ENCODE data around the gene BAIAP2L2. TPM values are rescaled to one million over a fixed set of nuclear protein-coding genes. Genes with fewer than 3 reads are reported as not detected.

Gene BAIAP2L2
- total RNA-seq, 2 donors from 2014 or later: 2.5 TPM; not detected in 1

GRCh38 chr22:38051900-38052862 is 58.3 kb downstream of the BAIAP2L2 start:
- no peaks in the 10 kb centered on the region for H3K36me3 ChIP-seq
- ATAC-seq (ENCODE audit: insufficient number of reproducible peaks, low FRiP score, low read depth): peak; percentile 23
- H3K4me3 ChIP-seq: no peak overlapping the region
- no peaks in the 10 kb centered on the region for H3K27me3 ChIP-seq (replicated peaks; ENCODE audit: insufficient read depth)
- H3K4me1 ChIP-seq (ENCODE audit: control insufficient read depth in 1 of 2, low read depth in 2 of 2): peaks cover 5 to 8% of the 10 kb centered on the region in 2 donors
- H3K9me3 ChIP-seq: no peaks in the 10 kb centered on the region
- TF ChIP-seq, protein P1, sequence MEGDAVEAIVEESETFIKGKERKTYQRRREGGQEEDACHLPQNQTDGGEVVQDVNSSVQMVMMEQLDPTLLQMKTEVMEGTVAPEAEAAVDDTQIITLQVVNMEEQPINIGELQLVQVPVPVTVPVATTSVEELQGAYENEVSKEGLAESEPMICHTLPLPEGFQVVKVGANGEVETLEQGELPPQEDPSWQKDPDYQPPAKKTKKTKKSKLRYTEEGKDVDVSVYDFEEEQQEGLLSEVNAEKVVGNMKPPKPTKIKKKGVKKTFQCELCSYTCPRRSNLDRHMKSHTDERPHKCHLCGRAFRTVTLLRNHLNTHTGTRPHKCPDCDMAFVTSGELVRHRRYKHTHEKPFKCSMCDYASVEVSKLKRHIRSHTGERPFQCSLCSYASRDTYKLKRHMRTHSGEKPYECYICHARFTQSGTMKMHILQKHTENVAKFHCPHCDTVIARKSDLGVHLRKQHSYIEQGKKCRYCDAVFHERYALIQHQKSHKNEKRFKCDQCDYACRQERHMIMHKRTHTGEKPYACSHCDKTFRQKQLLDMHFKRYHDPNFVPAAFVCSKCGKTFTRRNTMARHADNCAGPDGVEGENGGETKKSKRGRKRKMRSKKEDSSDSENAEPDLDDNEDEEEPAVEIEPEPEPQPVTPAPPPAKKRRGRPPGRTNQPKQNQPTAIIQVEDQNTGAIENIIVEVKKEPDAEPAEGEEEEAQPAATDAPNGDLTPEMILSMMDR (IDR thresholded peaks at IDR 0.05): peak; percentile 88
- H3K27ac ChIP-seq: no peak overlapping the region
- DNase-seq (ENCODE audit: low spot score): no peak

- ATAC-seq (ENCODE audit: insufficient number of reproducible peaks, low FRiP score, low read depth) (no peak), DNase-seq (ENCODE audit: low spot score) (no peak)
- no peak overlapping the region for H3K4me3 ChIP-seq
- no peak overlapping the region for H3K27ac ChIP-seq
- no peaks in the 10 kb centered on the region for H3K27me3 ChIP-seq (replicated peaks; ENCODE audit: insufficient read depth)
- TF ChIP-seq, protein P1 (IDR thresholded peaks at IDR 0.05): no peak
- no peaks in the 10 kb centered on the region for H3K36me3 ChIP-seq
- peaks cover under 1% of the 10 kb centered on the region in 2 donors for H3K4me1 ChIP-seq (ENCODE audit: control insufficient read depth in 1 of 2, low read depth in 2 of 2)
- no peaks in the 10 kb centered on the region for H3K9me3 ChIP-seq
Observed at GRCh38 chr22:38051261-38051660, 59.2 kb downstream of the BAIAP2L2 start.

DNA sequence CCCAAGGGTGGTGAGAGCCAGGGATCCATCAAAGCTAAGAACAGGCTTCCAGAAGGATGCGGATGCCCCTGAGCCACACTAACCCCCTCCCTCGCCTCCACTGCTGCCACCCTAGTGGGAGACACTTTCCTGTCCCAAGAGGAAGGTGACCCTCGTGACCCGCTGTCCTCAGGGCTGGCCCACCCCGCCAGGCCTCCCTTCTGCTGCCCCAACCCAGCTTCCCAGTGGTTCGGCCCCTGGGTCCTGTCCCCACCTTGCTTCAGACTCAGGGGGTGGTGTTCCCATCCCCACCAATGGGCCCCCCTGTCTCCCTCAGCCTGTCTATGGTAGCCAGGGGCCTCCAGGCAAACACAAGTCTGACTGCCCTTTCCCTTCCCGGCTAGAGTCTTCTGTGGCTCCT is 59.8 kb downstream of the BAIAP2L2 start:
- no peak for DNase-seq (ENCODE audit: low spot score)
- ATAC-seq (ENCODE audit: insufficient number of reproducible peaks, low FRiP score, low read depth): no peak
- Histone ChIP-seq H3K27me3 (replicated peaks; ENCODE audit: insufficient read depth) (no peaks in the 10 kb centered on the region), H3K9me3 (no peaks in the 10 kb centered on the region), H3K27ac (no peak overlapping the region), H3K4me3 (no peak overlapping the region), H3K36me3 (no peaks in the 10 kb centered on the region), H3K4me1 (ENCODE audit: control insufficient read depth in 1 of 2, low read depth in 2 of 2) (no peaks in the 10 kb centered on the region)
- TF ChIP-seq, protein P1 (IDR thresholded peaks at IDR 0.05): no peak

GRCh38 chr22:38049812-38050619 is 60.5 kb downstream of the BAIAP2L2 start:
- no peak overlapping the region for H3K27ac ChIP-seq

More at GRCh38 chr22:38049812-38050619, 60.5 kb downstream of the BAIAP2L2 start:
- TF ChIP-seq, protein P1 (IDR thresholded peaks at IDR 0.05): no peak
- H3K27me3 ChIP-seq (replicated peaks; ENCODE audit: insufficient read depth): no peaks in the 10 kb centered on the region
- no peak for ATAC-seq (ENCODE audit: insufficient number of reproducible peaks, low FRiP score, low read depth)
- H3K4me1 ChIP-seq (ENCODE audit: control insufficient read depth in 1 of 2, low read depth in 2 of 2): no peaks in the 10 kb centered on the region
- no peak overlapping the region for H3K4me3 ChIP-seq
- no peaks in the 10 kb centered on the region for H3K9me3 ChIP-seq
- no peaks in the 10 kb centered on the region for H3K36me3 ChIP-seq
- no peak for DNase-seq (ENCODE audit: low spot score)
